ENCODE results near the gene EFNA4. TPM values are rescaled to one million over a fixed set of nuclear protein-coding genes. Genes with fewer than 3 reads are reported as not detected.
A peak's percentile ranks its signal among the peaks of the same experiment; 100 is the strongest.

EFNA4 gene
- total RNA-seq, 2 donors from 2014 or later: 15.9 to 17.9 TPM

DNA sequence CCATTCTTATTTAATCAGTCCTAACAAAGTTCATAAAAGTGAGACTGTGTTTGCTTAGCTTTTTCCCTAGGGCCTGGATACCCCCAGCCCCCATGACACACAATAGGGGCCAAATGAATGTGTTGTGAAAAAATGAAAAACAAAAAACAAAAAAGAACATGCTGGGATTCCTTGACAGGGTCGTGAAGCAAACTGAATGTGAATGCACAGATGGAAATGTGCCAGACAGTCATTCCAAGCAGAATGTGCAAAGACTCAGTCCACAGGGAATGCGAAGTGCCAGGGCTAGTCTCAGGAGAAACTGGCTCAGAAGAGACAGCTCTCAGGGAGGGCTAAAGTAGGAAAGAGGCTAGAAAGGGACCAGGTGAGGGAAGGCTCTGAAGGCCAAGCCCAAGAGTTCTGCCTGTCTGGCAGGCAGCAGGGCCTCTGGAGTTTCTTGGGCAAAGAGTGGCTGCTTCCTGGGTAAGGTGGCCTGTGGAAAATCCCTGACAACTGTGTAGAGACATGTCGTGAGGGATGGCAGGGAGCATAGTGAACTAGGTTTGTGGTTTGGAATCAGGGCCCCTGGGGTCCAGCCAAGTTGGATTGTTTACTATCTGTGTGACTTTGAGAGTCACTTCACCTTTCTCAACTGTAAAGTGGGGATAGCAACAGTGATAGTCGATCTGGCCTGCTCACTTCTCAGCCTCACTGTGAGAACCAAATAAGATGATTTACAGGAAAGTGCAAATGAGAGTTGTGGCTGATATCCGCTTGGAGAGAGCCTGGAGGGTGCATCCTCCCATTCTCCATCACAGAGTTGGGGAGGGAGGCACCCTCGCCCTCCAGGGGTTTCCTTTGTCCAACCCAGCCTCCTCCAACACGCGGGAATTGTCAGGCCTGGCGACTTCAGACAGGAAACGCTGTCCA lies 13.6 kb upstream of the EFNA4 start:
- Histone ChIP-seq H3K27me3 (ENCODE audit: control insufficient read depth, insufficient read depth, low read length, poor library complexity, severe bottlenecking) (peaks cover 28% of the 10 kb centered on the region), H3K9me3 (ENCODE audit: control insufficient read depth, low read length) (no peaks in the 10 kb centered on the region), H3K36me3 (ENCODE audit: control insufficient read depth, insufficient read depth, low read length) (no peaks in the 10 kb centered on the region), H3K4me1 (ENCODE audit: control insufficient read depth, insufficient read depth, low read length) (no peaks in the 10 kb centered on the region), H3K9ac (ENCODE audit: extremely low read depth, low read length, poor library complexity, severe bottlenecking) (no peak overlapping the region), H3K4me3 (ENCODE audit: low read length) (peak overlapping the region; percentile 87), H3K27ac (ENCODE audit: low read depth, low read length) (peak overlapping the region; percentile 30)
- peak overlapping the region; percentile 63 for H3K4me3 Mint-ChIP-seq
- H3K27ac Mint-ChIP-seq: peak overlapping the region; percentile 83
- no peak for DNase-seq
- H3K27me3 Mint-ChIP-seq (ENCODE audit: insufficient read depth): peaks cover 21% of the 10 kb centered on the region
- 39 to 41% methylated on average over 7 to 10 of the region's 10 CpGs for WGBS, 2 experiments (ENCODE audit: insufficient coverage in 1 of 2, insufficient read length in 1 of 2)
- H3K36me3 Mint-ChIP-seq (ENCODE audit: low read depth): no peaks in the 10 kb centered on the region
- peaks cover 9% of the 10 kb centered on the region for H3K4me1 Mint-ChIP-seq
- no peaks in the 10 kb centered on the region for H3K9me3 Mint-ChIP-seq
- TF ChIP-seq, protein P1, sequence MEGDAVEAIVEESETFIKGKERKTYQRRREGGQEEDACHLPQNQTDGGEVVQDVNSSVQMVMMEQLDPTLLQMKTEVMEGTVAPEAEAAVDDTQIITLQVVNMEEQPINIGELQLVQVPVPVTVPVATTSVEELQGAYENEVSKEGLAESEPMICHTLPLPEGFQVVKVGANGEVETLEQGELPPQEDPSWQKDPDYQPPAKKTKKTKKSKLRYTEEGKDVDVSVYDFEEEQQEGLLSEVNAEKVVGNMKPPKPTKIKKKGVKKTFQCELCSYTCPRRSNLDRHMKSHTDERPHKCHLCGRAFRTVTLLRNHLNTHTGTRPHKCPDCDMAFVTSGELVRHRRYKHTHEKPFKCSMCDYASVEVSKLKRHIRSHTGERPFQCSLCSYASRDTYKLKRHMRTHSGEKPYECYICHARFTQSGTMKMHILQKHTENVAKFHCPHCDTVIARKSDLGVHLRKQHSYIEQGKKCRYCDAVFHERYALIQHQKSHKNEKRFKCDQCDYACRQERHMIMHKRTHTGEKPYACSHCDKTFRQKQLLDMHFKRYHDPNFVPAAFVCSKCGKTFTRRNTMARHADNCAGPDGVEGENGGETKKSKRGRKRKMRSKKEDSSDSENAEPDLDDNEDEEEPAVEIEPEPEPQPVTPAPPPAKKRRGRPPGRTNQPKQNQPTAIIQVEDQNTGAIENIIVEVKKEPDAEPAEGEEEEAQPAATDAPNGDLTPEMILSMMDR (conservative IDR thresholded peaks at IDR 0.05): no peak

DNA sequence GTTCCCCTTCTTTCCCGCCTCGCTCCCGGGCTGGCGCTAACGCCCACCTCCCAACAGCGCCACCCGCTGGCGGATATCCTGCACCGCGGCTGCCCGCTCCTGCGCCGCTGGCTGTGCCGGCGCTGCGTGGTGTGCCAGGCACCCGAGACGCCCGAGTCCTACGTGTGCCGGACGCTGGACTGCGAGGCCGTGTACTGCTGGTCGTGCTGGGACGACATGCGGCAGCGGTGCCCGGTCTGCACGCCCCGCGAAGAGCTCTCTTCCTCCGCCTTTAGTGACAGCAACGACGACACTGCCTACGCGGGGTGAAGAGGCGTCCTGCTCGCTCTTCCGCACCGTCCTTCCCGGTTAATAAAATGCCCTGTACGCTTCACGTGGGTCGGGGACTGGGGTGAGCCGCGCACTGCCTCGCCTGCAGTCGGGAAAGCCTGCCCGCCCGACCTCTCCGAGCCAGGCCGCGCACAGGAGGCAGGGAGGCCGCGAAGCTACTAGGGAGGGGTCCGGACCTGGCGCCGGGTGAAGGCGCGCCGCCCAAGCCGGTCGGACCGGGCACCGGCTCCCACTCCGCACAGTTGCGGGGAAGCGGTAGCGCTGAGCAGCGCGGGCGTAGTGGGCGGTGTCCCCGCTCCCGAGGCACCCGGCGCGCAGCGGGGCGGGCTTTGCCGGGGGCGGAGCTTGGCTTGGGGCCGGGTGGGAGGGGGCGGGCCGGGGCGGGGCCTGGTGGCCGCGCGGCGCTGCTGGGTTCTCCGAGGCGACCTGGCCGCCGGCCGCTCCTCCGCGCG lies 12.8 kb upstream of the EFNA4 start, which contains the start of gene ADAM15:
ADAM15 (plus strand) TSS at position 757 of the 782 bp plus-strand sequence. CDS start 71 bp downstream, outside the sequence.
- Mint-ChIP-seq H3K4me1 (peaks cover 9% of the 10 kb centered on the region), H3K27me3 (ENCODE audit: insufficient read depth) (peaks cover 21% of the 10 kb centered on the region), H3K9me3 (no peaks in the 10 kb centered on the region), H3K27ac (peak within 1 kb of the TSS; percentile 83), H3K4me3 (peak within 1 kb of the TSS; percentile 63), H3K36me3 (ENCODE audit: low read depth) (no peaks in the 10 kb centered on the region)
- H3K9ac ChIP-seq (ENCODE audit: extremely low read depth, low read length, poor library complexity, severe bottlenecking): no peak within 1 kb of the TSS
- no peaks in the 10 kb centered on the region for H3K4me1 ChIP-seq (ENCODE audit: control insufficient read depth, insufficient read depth, low read length)
- peak within 1 kb of the TSS; percentile 87 for H3K4me3 ChIP-seq (ENCODE audit: low read length)
- TF ChIP-seq, protein P1 (conservative IDR thresholded peaks at IDR 0.05): peak; percentile 99
- peak within 1 kb of the TSS; percentile 81 for H3K27ac ChIP-seq (ENCODE audit: low read depth, low read length)
- 0 to 1% methylated on average over 20 to 99 of the region's 99 CpGs for WGBS, 2 experiments (ENCODE audit: insufficient coverage in 1 of 2, insufficient read length in 1 of 2)
- H3K9me3 ChIP-seq (ENCODE audit: control insufficient read depth, low read length): no peaks in the 10 kb centered on the region
- peak; percentile 95 for DNase-seq
- H3K36me3 ChIP-seq (ENCODE audit: control insufficient read depth, insufficient read depth, low read length): no peaks in the 10 kb centered on the region
- H3K27me3 ChIP-seq (ENCODE audit: control insufficient read depth, insufficient read depth, low read length, poor library complexity, severe bottlenecking): peaks cover 28% of the 10 kb centered on the region

DNA sequence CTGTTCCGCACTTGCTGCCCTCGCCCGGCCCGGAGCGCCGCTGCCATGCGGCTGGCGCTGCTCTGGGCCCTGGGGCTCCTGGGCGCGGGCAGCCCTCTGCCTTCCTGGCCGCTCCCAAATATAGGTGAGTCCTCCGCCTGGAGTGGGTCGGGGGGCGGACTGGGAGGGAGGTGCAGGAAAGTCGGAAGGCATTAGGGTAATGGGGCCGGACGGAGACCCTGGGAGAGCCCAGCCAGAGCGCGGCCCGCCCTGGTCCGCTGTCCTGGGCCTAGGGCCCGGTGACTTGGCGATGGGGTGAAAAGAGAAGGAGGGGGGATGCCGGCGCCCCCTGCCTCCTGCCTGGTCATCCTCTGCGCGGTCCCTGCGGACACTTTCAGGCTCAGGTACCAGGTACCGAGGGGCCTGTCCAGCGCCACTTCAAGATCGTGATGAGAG lies 12.2 kb upstream of the EFNA4 start:
- H3K27me3 Mint-ChIP-seq (ENCODE audit: insufficient read depth): peaks cover 21% of the 10 kb centered on the region
- WGBS, 2 experiments (ENCODE audit: insufficient coverage in 1 of 2, insufficient read length in 1 of 2): 0 to 1% methylated on average over 6 to 31 of the region's 31 CpGs
- peaks cover 9% of the 10 kb centered on the region for H3K4me1 Mint-ChIP-seq

More for the DNA sequence above, 12.2 kb upstream of the EFNA4 start:
- no peaks in the 10 kb centered on the region for H3K36me3 Mint-ChIP-seq (ENCODE audit: low read depth)
- H3K9me3 Mint-ChIP-seq: no peaks in the 10 kb centered on the region
- no peaks in the 10 kb centered on the region for H3K9me3 ChIP-seq (ENCODE audit: control insufficient read depth, low read length)
- H3K36me3 ChIP-seq (ENCODE audit: control insufficient read depth, insufficient read depth, low read length): no peaks in the 10 kb centered on the region
- H3K4me3 ChIP-seq (ENCODE audit: low read length): peak overlapping the region; percentile 78
- no peak overlapping the region for H3K27ac ChIP-seq (ENCODE audit: low read depth, low read length)
- peaks cover 28% of the 10 kb centered on the region for H3K27me3 ChIP-seq (ENCODE audit: control insufficient read depth, insufficient read depth, low read length, poor library complexity, severe bottlenecking)
- DNase-seq: no peak
- H3K4me1 ChIP-seq (ENCODE audit: control insufficient read depth, insufficient read depth, low read length): no peaks in the 10 kb centered on the region
- TF ChIP-seq, protein P1 (conservative IDR thresholded peaks at IDR 0.05): no peak
- no peak overlapping the region for H3K27ac Mint-ChIP-seq
- no peak overlapping the region for H3K9ac ChIP-seq (ENCODE audit: extremely low read depth, low read length, poor library complexity, severe bottlenecking)
- H3K4me3 Mint-ChIP-seq: peak overlapping the region; percentile 63
